G401.6 (cell line): Measurements from ENCODE around the gene RELB.
"Not testable (repeated sequence)": the region's sequence is repeated elsewhere in the genome, so short reads cannot be mapped to it uniquely, and the experiment has no call there.

Source experiments
- FAIRE-seq: peaks from 2 replicates; lab custom pipeline; 2012; peaks lifted over from hg19 to GRCh38; lab: Jason Lieb, UNC

The RELB gene, protein sequence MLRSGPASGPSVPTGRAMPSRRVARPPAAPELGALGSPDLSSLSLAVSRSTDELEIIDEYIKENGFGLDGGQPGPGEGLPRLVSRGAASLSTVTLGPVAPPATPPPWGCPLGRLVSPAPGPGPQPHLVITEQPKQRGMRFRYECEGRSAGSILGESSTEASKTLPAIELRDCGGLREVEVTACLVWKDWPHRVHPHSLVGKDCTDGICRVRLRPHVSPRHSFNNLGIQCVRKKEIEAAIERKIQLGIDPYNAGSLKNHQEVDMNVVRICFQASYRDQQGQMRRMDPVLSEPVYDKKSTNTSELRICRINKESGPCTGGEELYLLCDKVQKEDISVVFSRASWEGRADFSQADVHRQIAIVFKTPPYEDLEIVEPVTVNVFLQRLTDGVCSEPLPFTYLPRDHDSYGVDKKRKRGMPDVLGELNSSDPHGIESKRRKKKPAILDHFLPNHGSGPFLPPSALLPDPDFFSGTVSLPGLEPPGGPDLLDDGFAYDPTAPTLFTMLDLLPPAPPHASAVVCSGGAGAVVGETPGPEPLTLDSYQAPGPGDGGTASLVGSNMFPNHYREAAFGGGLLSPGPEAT

DNA sequence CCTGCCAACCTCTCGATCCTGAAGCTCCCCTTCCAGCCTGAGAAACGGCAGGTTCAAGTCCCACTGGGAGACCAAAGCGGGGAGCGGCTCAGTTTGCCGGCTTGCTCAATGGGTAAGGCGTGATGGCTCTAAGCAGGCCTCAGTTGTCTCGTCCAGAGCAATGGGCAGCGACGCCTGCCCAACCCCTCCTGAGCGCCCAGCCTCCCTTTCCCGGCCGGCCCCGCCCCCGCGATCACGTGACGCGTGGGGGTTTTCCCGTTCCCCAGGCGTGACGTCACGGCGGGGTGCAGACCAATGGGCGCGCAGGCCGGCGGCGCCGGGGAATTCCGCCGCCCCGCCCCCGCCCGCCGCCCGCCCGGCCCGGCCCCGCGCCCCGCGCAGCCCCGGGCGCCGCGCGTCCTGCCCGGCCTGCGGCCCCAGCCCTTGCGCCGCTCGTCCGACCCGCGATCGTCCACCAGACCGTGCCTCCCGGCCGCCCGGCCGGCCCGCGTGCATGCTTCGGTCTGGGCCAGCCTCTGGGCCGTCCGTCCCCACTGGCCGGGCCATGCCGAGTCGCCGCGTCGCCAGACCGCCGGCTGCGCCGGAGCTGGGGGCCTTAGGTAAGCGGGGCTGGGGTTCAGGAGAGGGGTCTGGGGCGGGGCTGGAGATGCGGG is at the start of gene RELB:
TSS of gene RELB (plus strand) at position 378 of the 653 bp plus-strand sequence. CDS start at position 494, 116 bp downstream.
- FAIRE-seq: no peak

DNA sequence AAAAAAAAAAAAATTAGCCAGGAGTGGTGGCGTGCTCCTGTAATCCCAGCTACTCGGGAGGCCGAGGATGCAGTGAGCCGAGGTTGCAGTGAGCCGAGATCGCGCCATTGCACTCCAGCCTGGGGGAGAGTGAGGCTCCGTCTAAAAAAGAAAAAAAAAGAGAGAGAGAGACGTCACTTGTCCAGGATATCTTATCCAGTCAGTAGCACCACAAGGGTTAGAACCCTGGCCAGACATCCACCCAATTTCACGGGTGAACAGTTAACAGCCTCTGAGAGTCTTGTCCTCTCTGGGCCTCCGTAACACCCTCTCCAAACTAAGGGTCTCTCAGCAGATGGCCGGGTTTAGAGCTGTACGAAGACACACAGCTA is 47.0 kb upstream of the RELB start:
- no peak for FAIRE-seq

DNA sequence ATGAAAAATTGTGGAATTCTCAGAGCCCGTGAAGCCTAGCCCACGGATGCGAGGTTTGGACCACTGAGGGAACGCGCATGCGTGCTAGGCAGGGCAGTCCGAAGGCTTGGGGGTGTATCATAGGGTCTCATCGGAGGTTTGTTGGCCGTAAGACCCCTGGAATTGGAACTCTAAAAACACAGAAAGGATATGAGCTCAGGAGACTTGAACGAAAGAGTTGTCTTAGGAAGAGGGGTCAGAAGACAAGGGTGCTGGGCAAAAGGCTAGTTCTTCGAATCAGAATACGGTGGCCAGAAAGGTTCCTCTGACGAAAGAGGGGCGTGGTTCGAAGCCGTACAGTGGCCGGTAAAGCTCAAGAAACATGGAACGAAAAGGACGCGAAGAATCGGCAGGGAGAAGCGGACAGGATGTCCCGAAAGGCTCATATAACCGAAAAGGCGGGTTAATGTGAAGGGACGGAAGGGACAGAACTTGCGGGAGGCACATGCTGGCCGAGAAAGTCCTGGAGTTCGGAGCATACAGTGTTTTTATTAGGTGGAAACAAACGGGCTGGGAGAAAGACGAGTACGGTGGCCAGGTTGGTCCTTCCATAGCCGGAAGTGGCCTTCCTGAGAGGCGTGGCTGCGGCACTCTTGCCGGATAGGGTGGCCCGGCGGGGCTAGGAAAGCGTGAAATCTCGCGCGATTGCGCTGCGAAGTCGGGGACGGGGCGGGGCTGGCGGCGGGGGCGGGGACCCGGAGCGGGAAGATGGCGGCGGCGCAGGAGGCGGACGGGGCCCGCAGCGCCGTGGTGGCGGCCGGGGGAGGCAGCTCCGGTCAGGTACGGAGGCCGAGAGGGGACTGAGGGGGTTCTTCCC is 46.4 kb upstream of the RELB start, which contains the start of gene CLPTM1:
TSS of gene CLPTM1 (plus strand) at position 732 of the 856 bp plus-strand sequence. CDS start at position 748, 16 bp downstream.
- FAIRE-seq: peak; percentile 25

DNA sequence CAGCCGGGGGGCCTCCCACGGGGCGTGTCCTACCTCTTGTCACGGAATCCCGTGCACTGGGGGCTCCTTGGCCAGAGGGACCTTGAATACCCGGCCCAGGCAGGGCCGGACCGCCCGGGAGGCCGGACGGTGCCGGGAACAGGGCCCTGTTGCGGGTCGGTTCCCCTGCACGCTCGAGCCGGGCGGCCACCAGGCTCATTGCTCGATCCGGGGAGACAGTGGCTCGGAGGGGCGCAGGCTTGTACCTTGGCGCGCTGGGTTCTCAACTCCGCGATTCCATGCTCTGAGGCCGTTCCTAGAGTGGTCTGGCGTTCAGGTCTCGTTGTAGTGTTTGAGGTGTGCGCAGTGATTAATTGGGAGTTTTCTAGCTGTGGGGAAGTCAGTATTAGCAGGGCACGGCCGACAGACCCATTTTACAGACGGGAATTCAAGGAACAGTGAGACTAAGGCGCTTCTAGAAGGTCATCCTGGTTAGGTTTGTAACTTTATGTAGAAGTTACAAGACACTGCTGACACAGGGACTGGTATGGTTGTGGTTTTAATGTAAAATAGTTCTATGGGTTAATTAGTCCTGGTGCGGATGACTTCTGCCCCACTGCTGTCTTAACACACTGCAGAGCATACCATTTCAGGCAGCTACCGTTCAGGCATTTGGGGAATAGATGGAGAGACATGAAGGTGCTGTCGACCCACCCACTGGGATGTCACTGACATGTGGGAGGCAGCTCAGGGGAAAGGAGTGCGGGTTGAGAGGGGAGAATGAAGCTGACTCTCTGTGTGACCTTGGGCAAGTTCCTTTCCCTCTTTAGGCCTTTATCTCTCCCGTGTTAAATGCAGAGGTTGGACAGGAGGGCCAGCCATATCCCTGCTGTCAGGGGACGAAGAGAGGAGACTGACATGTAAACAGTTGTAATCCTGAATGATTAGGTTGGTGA is 45.5 kb upstream of the RELB start:
- no peak for FAIRE-seq

DNA sequence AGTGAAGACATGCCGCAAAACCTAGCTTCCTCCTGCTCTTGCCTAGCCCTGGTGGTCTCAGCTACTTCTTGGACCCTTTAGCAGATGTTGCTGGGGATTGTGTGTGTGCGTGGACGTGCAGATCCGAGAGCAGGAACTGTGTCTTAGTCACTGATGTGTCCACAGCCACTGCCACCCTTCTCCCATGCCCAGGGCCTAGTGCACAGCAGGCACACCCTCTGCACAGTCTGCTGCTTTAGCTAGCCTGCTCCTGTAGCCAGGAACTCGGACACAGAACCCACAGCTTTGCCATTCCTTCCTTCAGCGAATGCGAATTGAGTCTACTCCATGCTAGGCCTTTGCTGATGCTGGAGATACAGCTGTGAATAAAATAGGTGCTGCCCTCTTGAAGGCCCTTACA is 43.7 kb upstream of the RELB start:
- FAIRE-seq: no peak

DNA sequence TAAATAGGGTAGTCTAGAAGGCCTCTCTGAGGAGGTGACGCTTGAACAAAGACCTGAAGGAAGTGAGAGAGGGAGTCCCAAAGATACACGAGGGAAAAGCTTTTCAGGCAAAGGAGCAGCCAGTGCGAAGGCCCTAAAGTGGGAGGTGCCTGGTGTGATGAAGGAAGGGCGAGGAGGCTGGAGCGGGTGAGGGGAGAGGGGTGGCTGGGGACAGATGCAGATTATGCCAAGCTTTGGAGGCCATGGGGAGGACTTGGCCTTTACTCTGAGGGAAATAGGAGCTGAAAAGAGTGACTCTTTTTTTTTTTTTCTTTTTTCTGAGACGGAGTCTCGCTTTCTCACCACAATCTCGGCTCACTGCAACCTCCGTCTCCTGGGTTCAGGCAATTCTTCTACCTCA is 43.2 kb upstream of the RELB start:
- no peak for FAIRE-seq

DNA sequence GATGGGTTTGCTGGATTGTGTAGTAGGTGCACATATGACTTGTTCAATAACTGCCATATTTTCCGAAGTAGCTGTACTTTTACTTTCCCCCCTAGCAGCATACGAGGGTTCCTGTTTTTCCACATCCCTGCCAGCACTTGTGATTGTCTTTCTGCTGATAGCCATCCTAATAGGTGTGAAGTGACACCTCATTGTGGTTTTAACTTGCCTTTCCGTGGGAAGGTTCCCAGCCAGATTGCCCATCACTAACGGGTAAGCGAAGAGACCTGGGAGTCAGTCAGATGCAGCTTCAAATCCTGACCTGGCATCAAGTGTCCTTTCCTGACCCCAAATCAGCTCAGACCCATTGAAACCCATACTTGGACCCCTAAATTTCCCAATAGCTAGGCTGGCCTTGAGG is 41.6 kb upstream of the RELB start:
- FAIRE-seq: no peak

DNA sequence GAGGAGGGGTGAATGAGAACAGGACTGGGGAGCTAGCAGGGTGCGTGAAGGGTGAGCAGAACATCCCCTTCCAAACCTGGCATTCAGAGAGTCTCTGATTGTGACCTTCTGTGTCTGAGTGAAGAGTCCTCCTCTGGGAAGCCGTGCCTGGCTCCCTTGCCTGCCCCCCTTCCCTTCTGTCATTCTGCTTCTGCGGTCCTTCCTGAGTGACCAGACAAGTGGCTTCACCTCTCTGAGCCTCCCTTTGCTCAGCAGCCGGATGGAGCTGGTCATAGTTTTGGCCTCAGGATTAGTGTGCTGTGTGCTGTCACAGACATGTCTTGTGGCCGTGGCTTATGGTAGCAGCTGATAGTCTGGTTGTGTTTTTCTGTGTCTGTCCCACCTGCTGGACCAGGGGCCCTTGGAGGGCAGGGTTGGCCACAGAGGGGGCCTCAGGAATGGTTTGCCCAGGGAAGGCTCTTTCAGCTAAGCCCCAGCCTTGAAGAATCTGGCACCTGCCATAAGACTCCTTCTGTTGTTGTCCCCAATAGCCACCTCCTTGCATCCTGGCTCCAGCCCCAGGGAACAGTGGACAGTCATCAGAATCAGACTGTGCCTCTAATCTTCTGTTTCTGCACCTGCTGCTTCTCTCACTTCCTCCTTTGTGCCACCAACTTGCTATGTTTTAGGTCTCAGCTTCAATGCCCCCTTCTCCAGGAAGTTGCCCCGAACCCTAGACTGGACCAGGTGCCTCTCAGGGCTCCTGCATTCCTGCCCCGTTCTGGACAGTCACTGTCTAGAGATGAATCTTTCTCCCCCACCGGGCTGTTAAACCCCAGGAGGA is 40.1 kb upstream of the RELB start:
- no peak for FAIRE-seq

DNA sequence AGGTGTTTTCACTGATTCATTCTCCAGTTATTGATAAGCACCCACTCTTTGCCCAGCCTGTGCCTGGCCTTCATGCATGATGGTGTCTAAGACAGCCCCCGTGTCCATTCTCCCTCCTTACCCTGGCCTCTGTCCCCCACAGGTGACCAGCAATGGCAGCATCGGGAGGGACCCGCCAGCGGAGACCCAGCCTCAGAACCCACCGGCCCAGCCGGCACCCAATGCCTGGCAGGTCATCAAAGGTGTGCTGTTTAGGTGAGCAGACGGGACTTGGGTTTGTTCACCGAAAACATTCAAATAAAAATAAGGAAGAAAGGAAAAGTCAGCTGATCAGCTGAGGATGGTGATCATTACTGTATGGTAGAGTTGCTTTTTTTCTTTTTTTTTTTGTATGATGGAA is 39.4 kb upstream of the RELB start:
- no peak for FAIRE-seq

DNA sequence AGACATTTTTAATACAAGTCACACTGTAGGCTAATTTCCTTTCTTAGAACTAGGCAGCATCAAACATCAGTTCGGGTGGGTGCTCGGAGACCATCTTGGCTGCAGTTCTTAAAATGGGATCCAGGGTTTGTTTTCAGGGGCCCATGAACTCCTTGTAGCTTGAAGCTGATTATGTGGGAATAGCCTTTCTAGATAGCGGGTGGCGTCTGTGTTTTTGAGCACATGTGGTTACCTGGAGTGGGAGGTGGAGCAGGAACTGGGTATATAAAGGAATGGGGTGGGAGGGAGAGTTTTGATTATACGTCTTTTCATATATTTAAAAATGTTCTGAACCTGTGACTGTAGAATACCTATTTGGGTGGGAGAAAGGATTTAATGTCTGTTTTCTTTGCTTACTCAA is 33.1 kb upstream of the RELB start:
- FAIRE-seq: no peak

DNA sequence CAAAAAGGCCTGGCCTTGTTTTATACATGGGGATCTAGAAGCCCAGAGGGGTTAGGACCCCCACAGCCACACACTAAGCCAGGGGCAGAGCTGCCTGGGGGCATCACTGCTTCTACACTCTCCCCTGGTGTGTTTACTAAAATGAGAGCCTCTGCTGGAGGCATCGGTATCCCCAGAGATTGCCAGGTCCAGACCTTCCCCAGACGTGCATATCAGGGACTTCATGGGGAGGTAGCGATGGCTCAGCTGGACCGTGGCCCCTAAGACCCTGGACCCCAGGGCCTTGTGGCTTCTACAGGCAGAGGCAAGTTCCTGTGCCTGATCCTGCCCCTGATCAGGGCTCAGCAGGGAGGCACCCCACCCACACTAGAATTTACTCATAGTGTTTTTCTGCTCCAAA is 32.6 kb upstream of the RELB start:
- no peak for FAIRE-seq

DNA sequence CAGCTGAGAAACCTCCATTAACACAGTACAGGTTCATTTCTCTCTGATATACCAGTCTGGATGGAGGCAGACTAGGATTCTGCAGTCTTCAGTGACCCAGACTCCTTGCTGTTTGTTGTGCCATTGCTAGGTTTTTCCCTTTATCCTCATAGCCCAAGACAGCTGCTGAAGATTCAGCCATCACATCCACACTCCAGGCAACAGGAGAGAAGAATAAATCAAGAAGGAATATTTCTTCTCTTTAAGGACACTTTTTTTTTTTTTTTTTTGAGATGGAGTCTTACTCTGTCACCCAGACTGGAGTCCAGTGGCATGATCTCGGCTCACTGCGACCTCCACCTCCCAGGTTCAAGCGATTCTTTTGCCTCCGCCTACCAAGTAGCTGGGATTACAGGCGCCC is 31.8 kb upstream of the RELB start:
- FAIRE-seq: no peak

DNA sequence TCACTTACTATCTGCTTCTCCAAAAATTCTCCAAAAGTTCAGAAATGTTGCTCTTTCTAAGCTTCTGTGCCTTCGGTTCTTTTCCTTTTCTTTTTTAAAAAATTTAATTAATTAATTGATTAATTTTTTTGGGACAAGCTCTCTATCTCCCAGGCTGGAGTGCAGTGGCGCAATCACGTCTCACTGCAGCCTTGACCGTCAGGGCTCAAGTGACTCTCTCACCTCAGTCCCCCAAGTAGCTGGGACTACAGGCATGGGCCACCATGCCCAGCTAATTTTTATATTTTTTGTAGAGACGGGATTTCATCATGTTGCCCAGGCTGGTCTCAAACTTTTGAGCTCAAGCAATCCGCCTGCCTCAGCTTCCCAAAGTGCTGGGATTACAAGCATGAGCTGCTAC is 29.8 kb upstream of the RELB start:
- FAIRE-seq: not testable (repeated sequence)

DNA sequence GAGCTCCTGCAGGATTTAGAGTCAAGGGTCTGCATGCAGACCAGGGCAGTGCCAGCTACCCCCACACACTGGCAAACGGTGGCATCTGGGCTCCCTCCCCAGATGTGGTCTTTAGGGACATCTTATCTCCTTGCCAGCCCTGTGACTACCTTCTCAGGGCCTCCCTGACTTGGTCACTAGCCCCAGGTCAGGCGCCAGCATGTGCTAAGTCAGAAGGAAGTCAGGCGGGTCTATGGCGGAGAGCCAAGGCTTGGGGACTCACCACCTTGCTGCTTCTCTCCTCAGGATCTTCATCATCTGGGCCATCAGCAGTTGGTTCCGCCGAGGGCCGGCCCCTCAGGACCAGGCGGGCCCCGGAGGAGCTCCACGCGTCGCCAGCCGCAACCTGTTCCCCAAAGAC is 28.5 kb upstream of the RELB start:
- no peak for FAIRE-seq

DNA sequence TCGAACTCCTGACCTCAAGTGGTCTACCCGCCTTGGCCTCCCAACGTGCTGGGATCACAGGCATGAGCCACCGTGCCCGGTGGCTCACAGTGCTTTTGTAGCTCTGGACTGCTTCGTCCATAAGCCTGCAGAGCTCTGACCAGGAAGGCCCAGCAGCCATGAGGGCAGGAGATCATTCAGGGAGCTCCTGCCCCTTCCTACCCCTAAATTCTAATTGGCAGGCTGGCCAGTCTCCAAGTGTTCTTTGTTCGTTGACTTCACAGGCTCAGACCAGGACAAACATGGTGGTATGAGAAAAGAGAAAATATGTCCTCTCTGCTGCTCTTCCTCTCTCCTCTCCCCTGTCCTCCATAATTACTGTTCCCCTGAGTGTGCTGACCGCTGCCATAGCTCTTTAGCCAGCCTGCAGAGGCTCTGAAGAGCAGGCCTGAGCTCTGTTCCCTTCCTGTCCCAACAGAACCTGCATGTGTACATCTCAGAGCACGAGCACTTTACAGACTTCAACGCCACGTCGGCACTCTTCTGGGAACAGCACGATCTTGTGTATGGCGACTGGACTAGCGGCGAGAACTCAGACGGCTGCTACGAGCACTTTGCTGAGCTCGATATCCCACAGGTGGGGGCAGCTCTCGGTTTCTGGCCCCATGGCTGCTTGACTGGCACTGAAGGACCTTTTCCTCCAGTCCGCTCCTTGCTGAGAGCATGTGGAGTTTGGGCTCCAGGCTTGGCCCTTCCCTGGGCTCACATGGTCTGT is 27.1 kb upstream of the RELB start:
- FAIRE-seq: no peak

DNA sequence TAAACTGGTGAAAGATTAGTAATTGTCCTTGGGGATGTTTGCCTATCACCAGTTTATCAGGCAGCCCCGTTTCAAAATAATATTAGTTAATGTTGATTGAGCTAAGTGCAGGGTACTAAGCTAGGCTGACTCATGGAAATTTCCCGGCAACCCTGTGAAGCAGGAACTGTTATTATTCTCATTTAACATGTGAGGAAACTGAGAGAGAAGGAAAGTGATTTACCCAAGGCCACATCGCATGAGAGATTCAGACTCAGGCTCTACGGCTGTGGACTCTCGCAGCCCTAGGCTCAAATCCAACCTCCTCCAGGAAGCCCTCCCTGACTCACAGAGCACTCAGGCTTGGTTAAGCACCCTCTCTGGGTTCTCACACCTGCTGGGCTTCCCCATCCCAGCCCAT is 26.4 kb upstream of the RELB start:
- FAIRE-seq: no peak

DNA sequence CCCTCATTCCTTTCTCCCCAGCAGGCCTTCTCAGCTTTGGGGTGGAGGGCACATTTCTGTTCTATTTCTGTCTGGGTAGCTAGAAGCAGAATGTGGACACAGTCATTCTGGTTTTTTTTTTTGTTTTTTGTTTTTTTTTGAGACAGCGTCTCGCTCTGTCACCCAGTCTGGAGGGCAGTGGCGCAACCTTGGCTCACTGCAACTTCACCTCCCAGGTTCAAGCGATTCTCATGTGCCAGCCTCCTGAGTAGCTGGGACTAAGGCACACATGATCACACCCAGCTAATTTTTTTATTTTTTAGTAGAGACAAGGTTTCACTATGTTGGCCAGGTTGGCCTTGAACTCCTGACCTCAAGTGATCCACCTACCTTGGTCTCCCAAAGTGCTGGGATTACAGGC is 25.8 kb upstream of the RELB start:
- no peak for FAIRE-seq

DNA sequence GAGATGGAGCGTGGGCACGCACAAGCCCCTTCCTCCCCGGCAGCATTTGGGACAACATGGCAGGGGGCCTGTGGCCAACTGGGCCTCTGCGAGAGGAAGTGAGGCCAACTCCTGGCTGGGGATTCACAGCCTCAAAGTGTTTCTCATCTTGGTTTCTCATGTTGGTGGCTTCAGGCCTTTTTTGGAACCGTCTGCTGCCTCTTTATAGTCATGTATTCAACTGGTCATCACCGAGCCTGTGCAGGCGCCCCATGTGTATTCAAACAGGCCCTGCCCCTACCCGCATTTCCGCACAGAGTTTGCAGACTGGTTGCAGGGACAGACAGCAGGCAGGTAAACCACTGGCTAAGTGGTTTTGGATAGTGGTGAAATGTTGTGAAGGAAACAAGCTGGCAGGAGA is 17.3 kb upstream of the RELB start:
- no peak for FAIRE-seq

DNA sequence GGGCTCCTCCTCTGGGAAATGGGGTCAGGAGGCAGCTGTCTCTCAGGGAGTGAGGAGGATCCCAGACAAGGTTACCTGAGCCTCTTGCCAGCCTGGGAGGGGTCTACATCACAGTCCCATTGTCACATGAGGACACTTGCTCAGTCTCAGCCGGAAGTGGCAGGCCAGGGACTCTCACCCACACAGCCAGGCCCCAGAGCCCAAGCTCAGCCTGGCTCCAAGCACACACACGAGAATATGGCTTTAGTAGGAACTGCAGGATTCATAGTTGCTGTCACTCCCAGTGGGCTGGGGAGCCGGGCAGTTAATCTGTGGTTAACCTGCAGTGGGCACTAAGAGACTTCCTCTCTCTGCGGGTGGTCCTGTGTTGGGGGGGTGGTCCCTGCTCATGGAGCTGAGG is 15.8 kb upstream of the RELB start:
- FAIRE-seq: no peak

DNA sequence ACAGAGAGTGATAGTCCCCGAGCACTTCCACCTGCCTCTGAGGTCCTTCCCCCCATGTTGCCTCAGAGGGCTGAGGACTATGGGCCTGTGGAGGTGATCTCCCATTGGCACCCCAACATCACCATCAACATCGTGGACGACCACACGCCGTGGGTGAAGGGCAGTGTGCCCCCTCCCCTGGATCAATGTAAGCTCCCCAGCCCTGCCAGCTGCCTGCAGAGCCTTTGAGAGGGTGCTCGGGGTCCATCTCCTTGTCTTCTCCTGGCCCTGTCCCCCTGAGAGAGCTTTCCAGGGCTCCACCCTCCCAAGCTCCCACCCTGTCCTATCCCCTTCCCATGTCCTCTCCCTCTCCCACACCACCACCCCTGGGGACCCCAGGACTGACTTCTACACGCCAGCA is 14.9 kb upstream of the RELB start:
- no peak for FAIRE-seq
